HG03439 (cell line): Measurements from ENCODE around the gene GALK1.
"Not testable (repeated sequence)": the region's sequence is repeated elsewhere in the genome, so short reads cannot be mapped to it uniquely, and the experiment has no call there.

Source experiments
- ATAC-seq: cut with Tn5 transposase; IDR thresholded peaks from one replicate; pipeline ENCODE4 v1.9.1; 2021; ENCODE audit warnings: mild to moderate bottlenecking, moderate library complexity; ENCODE audit not compliant: unreplicated experiment

Gene GALK1

GRCh38 chr17:75767881-75768280, 2.9 kb upstream of the GALK1 start:
- ATAC-seq = no peak

DNA sequence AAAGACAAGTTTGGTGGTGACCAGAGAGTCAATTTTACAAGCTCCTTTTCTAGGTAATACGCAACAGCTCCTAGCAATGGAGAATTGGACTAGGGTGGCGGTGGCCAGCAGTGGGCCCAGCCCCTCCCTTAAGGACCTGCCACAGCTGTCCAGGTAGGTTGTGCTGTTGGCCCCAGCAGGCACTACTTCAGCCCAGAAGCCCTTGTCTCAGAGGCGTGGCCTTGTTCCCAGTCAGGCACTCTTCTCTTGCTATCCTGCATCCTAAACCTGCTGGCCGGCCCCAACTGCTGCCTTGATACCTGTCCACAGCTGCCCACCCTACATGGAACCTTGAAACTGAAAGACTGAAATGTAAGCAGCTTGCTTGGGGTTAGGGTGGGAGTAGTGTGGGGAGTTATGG, 989 bp upstream of the GALK1 start:
- no peak for ATAC-seq

- ATAC-seq = no peak
Observed at GRCh38 chr17:75764417-75764710, 628 bp downstream of the GALK1 start.

DNA sequence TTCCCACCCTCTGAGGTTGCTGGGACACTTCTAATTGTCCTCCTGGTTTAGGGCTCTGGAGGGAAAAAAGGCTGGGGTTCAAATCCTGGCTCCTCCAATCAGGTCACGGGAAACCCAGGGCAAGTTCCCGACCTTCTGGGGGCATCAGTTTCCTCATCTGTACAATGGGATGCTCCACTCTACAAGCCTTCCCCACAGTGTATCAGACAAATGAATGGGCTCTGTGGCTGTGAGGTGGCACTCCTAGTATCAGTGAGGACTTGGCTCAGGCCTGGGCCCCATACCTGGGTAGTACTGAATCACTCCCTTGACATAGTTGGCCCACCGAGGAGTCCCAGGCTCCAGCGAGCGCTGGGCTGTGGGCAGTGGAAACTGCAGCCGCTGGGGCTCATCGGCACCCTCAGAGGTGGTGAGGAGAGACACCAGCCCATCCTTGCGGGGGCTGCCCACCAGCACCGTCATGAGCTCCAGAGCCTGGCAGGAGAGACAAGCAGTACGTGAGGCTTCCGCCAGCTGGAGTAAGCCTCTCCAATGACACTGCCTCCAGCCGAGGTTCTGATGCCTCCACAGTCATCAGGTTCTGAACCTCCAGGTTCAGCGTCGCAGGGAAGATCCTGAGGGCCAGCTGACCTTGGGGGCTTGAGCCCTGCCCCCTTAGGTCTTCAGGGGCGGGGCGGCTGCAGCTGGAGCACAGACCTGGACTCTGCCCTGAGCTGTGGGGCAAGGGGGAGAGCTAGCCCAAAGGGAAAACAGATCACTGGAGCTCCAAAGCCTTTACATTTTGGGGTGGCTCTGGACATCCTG, 1.2 kb downstream of the GALK1 start:
- no peak for ATAC-seq

DNA sequence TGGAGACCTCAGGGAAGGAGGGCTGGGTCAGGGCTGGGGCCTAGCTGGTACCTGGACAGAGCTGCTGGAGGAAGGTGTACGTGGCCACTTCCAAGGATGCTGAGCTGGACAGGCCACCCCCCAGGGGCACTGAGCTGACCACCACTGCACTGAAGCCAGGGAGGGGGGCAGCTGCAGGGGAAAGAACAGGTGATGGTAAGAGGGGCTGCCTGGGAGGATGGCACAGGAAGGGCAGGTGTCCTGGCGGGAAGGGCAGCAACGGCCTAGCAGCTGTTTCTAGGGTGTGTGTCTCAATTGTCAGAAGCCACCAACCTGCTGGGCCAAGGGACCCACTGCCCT, 1.8 kb downstream of the GALK1 start:
- no peak for ATAC-seq

DNA sequence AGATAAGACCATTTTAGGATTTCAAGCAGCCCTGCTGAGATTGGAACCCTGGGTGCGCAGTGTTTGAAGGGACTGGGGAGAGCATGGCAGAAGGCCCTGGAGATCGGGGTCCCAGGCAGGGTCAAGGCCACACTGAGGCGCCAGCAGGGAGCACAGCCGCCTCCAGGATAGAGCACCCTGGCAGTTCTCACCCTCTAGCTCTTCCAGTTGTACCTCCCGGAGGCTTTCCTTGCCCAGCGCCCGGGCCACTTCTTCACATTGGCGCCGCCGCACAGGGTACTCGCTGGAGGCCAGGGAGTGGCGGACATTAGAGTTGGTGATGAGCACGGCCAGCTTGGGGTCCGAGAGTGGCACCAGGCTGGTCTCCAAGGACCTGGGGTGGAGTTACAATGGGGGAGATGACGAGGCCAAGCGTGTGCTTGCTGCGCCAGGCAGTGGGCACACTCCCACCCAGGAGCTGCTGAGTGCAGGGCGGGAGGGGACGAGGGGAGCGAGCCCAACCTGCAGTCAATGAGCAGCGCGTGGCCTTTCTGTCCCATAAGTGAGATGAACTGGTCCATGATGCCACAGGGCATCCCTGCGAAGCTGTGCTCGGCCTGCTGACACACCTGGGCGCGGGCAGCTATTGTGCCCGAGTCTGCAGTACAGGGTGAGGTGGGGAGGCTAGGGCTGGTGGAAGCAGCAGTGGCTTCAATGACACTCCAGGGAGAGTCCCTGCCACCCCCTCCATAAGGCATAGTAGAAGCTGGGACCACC, 2.3 kb downstream of the GALK1 start:
- ATAC-seq = no peak

DNA sequence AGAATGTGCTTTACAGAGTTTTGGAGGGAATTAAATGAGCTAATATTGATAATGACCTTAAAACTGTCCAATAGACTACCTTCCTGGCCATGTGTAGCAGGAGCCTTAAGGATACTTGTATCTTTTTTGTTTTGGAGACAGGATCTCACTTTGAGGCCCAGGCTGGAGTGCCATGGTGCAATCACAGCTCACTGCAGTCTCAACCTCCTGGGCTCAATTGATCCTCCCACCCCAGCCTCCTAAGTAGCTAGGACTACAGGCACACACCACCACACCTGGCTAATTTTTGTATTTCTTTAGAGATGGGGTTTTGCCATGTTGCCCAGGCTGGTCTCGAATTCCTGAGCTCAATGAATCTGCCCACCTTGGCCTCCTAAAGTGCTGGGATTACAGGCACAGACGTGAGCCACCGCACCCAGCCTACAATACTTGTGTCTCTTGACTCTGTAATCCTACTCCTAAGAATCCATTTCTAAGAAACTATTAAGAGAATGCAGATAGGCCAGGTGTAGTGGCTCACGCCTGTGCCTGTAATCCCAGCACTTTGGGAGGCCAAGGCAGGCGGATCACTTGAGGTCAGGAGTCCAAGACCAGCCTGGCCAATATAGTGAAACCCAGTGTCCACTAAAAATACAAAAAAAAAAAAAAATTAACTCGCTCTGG, 4.9 kb downstream of the GALK1 start:
- ATAC-seq = not testable (repeated sequence)

- ATAC-seq = no peak
Observed at GRCh38 chr17:75759457-75759856, 5.5 kb downstream of the GALK1 start.

- ATAC-seq = no peak
Observed at GRCh38 chr17:75758131-75758905, 6.7 kb downstream of the GALK1 start.

- no peak for ATAC-seq
Observed at GRCh38 chr17:75757086-75757681, 7.8 kb downstream of the GALK1 start.

DNA sequence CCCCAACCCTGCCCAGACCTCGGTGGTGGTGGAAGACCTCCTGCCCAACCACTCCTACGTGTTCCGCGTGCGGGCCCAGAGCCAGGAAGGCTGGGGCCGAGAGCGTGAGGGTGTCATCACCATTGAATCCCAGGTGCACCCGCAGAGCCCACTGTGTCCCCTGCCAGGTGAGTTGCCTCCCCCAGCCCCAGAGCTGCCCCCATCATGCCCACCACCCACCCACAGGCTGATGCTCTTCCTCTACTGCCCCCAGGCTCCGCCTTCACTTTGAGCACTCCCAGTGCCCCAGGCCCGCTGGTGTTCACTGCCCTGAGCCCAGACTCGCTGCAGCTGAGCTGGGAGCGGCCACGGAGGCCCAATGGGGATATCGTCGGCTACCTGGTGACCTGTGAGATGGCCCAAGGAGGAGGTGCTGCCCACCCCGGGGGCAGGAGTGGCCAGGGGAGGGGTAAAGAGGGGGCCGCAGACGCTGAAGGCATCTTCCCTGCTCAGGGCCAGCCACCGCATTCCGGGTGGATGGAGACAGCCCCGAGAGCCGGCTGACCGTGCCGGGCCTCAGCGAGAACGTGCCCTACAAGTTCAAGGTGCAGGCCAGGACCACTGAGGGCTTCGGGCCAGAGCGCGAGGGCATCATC, 8.4 kb downstream of the GALK1 start:
- no peak for ATAC-seq

- no peak for ATAC-seq
Observed at GRCh38 chr17:75755990-75756389, 9.0 kb downstream of the GALK1 start.

GRCh38 chr17:75755205-75755901, 9.6 kb downstream of the GALK1 start:
- ATAC-seq = no peak

GRCh38 chr17:75754378-75755204, 10.4 kb downstream of the GALK1 start:
- ATAC-seq = no peak

DNA sequence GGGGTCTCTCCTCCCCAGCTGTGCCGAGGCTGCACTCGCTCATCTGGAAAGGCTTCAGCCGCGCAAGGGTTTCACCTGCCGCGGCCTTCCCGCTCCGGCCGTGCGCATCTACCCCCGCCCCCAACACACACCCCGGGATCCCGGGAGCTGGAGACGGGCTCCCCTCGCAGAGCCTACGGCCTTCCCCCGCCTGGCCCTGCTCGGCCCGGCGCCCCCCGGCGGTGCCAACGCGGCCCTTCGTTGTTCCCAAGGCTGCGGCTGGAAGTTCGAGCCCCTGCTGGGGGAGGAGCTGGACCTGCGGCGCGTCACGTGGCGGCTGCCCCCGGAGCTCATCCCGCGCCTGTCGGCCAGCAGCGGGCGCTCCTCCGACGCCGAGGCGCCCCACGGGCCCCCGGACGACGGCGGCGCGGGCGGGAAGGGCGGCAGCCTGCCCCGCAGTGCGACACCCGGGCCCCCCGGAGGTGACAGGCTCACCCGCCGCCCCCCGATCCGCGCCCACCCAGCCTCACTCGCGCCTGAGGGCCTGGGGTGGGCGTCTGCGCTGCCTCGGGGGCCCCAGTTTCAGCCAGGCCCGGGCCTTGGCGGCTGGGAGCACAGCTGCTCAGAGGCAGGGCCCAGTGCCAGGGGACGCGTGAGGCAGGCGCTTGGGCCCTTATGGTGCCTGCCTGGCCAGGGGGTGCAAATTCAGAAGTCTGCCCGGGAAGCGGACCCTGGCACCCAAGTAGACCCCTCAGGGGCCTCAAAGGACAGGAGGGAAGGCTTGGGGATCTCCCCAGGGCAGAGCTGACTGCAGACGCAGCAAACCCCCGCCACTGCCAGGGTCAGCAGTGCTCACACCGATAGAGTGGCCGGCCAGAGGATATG, 11.2 kb downstream of the GALK1 start:
- no peak for ATAC-seq

DNA sequence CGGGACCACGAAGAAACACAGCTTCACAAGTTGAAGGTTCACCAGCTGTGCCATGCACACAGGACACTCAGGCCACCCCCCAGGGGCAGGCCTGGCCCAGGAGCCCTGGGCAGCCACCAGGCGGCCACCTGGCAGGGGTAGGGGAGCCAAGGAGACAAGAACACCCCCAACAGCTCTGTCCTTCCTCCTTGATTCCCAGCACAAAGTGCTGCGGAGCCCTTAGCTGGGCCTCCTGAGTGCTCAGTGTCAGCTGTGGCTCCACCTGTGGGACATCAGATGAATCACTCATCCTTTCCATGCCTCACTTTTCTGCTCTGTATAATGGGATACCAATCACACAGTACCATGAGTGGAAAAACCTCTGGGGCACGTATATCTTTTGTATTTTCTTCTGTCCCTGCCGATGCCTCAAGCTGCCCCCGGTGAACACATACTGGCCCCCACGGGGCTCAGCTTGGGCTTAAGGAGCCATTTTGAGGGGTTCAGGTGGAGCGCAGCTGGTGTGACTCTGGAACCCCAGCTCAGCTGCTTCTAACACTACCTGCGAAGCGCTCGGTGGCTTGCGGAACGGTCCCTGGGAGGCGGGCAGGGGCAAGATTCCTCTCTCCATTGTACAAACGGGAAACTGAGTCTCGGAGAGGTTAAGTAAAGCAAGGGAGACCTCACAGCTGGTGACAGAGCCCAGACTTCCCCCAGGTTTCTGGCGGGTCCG, 12.0 kb downstream of the GALK1 start:
- ATAC-seq = no peak

DNA sequence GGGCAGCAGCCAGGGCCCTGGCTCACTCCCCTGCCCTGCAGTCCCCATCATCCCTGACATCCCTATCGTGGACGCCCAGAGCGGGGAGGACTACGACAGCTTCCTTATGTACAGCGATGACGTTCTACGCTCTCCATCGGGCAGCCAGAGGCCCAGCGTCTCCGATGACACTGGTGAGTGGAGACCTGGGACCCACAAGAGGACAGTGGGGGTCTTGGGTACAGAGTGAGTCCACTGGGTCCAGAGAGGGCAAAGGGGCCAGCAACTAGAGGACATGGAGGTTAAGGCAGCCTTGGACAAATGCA, 12.6 kb downstream of the GALK1 start:
- no peak for ATAC-seq
